ENCODE results near the gene RELL1.

RELL1 gene

DNA sequence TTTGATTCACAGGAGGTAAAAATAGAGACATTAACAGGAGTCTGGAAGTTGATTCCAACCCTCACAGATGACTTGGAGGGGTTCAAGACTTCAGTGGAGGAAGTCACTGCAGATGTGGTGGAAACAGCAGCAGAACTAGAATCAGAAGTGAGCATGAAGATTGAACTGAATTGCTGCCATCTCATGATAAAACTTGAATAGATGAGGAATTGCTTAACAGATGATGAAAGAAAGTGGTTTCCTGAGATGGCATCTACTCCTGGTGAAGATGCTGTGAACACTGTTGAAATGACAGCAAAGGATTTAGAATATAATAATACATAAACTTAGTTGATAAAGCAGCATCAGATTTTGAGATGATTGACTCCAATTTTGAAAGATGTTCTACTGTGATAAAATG is 76.5 kb downstream of the RELL1 start:
- no peaks in the 10 kb centered on the region for H3K4me1 ChIP-seq (ENCODE audit: control insufficient read depth, insufficient read depth, low read length)
- no peaks in the 10 kb centered on the region for H3K36me3 ChIP-seq (ENCODE audit: control insufficient read depth in 2 of 2, insufficient read depth in 1 of 2, low read length in 2 of 2)
- POLR2A ChIA-PET: no interaction called here
- H3K27ac ChIP-seq (ENCODE audit: extremely low read depth, low read depth, low read length): no peak overlapping the region
- TF ChIP-seq GLIS2 (tag by site-specific recombination; IDR thresholded peaks at IDR 0.05) (no peak), ZNF558 (tag by site-specific recombination; IDR thresholded peaks at IDR 0.05) (no peak), ZNF221 (tag by site-specific recombination; IDR thresholded peaks at IDR 0.05; ENCODE audit: borderline replicate concordance) (no peak), ZNF169 (tag by site-specific recombination; IDR thresholded peaks at IDR 0.05) (no peak), ZNF704 (tag by site-specific recombination; IDR thresholded peaks at IDR 0.05) (no peak), ZNF580 (tag by site-specific recombination; IDR thresholded peaks at IDR 0.05) (no peak), ZNF37A (tag by site-specific recombination; IDR thresholded peaks at IDR 0.05) (no peak)
- CTCF ChIA-PET: no interaction called here
- no peak overlapping the region for H3K4me3 ChIP-seq (ENCODE audit: low read depth, low read length)
- no peaks in the 10 kb centered on the region for H3K9me3 ChIP-seq (ENCODE audit: control insufficient read depth, insufficient read depth, low read depth, low read length)

DNA sequence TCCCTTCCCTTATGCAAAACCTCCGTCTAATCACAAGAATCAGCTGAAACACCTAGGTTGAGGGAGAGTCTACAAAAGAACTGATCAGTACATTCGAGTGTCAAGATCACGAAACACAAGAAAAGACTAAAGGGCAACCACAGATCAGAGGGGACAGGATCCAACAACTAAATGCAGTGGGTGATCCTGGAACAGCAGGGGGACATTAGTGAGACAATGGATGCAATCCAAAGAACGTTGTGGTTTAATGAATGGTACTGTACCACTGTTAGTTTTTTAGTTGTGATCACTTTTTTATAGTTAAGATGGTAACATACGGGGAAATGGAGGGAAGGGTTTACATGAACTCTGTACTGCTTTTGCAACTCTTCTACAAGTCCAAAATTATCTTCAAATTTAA is 79.2 kb downstream of the RELL1 start:
- no peak overlapping the region for H3K27ac ChIP-seq (ENCODE audit: extremely low read depth, low read depth, low read length)
- H3K9me3 ChIP-seq (ENCODE audit: control insufficient read depth, insufficient read depth, low read depth, low read length): no peaks in the 10 kb centered on the region
- no peak overlapping the region for H3K4me3 ChIP-seq (ENCODE audit: low read depth, low read length)
- no peaks in the 10 kb centered on the region for H3K36me3 ChIP-seq (ENCODE audit: control insufficient read depth in 2 of 2, insufficient read depth in 1 of 2, low read length in 2 of 2)
- no peaks in the 10 kb centered on the region for H3K4me1 ChIP-seq (ENCODE audit: control insufficient read depth, insufficient read depth, low read length)
- TF ChIP-seq HOXA7 (CRISPR knock-in tag; IDR thresholded peaks at IDR 0.05; ENCODE audit: borderline replicate concordance) (no peak), ZNF132 (tag by site-specific recombination; IDR thresholded peaks at IDR 0.05; ENCODE audit: borderline replicate concordance) (no peak), ZFP3 (tag by site-specific recombination; IDR thresholded peaks at IDR 0.05; ENCODE audit: low read depth) (no peak), ZNF354C (tag by site-specific recombination; IDR thresholded peaks at IDR 0.05; ENCODE audit: borderline replicate concordance, low read depth) (no peak), ZNF24 (tag by site-specific recombination; IDR thresholded peaks at IDR 0.05) (no peak), EGR2 (tag by site-specific recombination; IDR thresholded peaks at IDR 0.05; ENCODE audit: low read depth) (no peak), YY2 (tag by site-specific recombination; IDR thresholded peaks at IDR 0.05) (no peak), ZNF239 (tag by site-specific recombination; IDR thresholded peaks at IDR 0.05) (no peak), ZNF623 (tag by site-specific recombination; IDR thresholded peaks at IDR 0.05) (no peak), ZBTB1 (tag by site-specific recombination; IDR thresholded peaks at IDR 0.05) (no peak), KLF1 (tag by site-specific recombination; IDR thresholded peaks at IDR 0.05) (no peak)
- TF ChIP-seq, protein P1, sequence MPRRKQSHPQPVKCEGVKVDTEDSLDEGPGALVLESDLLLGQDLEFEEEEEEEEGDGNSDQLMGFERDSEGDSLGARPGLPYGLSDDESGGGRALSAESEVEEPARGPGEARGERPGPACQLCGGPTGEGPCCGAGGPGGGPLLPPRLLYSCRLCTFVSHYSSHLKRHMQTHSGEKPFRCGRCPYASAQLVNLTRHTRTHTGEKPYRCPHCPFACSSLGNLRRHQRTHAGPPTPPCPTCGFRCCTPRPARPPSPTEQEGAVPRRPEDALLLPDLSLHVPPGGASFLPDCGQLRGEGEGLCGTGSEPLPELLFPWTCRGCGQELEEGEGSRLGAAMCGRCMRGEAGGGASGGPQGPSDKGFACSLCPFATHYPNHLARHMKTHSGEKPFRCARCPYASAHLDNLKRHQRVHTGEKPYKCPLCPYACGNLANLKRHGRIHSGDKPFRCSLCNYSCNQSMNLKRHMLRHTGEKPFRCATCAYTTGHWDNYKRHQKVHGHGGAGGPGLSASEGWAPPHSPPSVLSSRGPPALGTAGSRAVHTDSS (tag by site-specific recombination; IDR thresholded peaks at IDR 0.05): no peak
- ChIA-PET CTCF (interaction anchor here (0.5 kb wide), 1 partner anchor 78 kb away, joined by 3 read pairs; no protein-coding TSS in a partner anchor), POLR2A (no interaction called here)

DNA sequence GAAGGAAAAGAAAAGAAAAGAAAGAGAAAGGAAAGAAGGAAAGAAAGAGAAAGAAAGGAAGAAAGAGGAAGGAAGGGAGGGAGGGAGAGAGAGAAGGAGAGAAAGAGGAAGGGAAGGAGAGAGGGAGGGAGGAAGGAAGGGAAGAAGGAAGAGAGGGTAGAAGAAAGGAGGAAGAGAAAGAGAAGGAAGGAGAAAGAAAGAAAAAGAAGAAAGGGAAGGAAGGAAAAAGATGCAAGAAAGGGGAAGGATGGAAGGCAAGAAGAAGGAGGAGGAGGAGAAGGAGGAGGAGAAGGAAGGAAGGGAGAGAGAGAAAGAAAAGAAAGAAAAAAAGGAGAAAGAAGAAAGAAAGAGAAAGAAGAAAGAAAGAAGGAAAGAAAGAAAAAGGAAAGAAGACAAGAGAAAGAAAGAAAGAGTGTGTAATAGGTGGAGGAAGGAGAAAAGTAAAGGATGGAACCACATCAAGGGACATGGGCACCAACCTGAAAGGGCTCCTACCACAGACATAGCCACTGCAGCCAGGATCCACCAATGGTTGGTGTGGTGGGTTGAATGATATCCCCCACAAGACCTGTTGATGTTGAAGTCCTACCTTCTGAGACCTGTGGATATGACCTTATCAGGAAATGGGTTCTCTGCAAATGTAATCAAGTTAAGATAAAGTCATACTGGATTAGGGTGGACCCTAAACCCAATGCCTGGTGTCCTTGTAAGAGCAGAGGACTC is 80.2 kb downstream of the RELL1 start:
- POLR2A ChIA-PET: no interaction called here

More for the DNA sequence above, 80.2 kb downstream of the RELL1 start:
- Histone ChIP-seq H3K9me3 (ENCODE audit: control insufficient read depth, insufficient read depth, low read depth, low read length) (no peaks in the 10 kb centered on the region), H3K4me3 (ENCODE audit: low read depth, low read length) (no peak overlapping the region), H3K4me1 (ENCODE audit: control insufficient read depth, insufficient read depth, low read length) (no peaks in the 10 kb centered on the region), H3K36me3 (ENCODE audit: control insufficient read depth in 2 of 2, insufficient read depth in 1 of 2, low read length in 2 of 2) (no peaks in the 10 kb centered on the region), H3K27ac (ENCODE audit: extremely low read depth, low read depth, low read length) (no peak overlapping the region)
- CTCF ChIA-PET: no interaction called here
- no peak for TF ChIP-seq BCL11B (tag by site-specific recombination; IDR thresholded peaks at IDR 0.05; ENCODE audit: low read depth)
- TF ChIP-seq PRDM1 (tag by site-specific recombination; IDR thresholded peaks at IDR 0.05): peak; percentile 84
- TF ChIP-seq ZNF366 (tag by site-specific recombination; conservative IDR thresholded peaks at IDR 0.05): peak; percentile 92
- peak; percentile 67 for TF ChIP-seq SCRT2 (tag by site-specific recombination; IDR thresholded peaks at IDR 0.05)
